IPS-11a (cell line): ENCODE results near the gene DMRTA1.
"Not testable (repeated sequence)": the region's sequence is repeated elsewhere in the genome, so short reads cannot be mapped to it uniquely, and the experiment has no call there.

Experiments used
- H3K4me3 ChIP-seq: one replicate; pipeline ENCODE4 v1.5.1; 2013; ENCODE audit warnings: low read depth, low read length, control low read depth

DMRTA1 gene

GRCh38 chr9:22446589-22446949 is at the start of gene DMRTA1:
DMRTA1 (plus strand) TSS chr9:22446824; CDS start chr9:22447066, 242 bp downstream.
- H3K4me3 ChIP-seq, result peak within 1 kb of the TSS; percentile 80

DNA sequence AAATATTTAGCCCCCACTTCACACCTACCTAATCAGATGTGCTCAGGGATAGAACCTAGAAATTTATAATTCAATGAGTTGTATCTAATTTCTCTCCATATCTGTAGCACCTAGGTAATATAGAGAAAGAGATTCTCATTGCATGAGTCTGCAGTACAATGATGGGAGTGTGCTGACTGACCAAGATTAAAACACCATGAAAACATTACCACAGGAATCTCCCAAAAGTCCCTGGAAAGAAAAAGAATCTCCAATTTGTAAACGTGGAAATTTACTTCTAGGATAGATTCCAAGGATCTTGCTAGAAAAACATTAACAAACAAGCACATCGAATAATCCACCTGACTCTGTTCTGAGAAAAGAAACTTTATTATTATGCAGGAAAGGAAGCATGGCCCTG is 45.0 kb upstream of the DMRTA1 start:
- no peak overlapping the region for H3K4me3 ChIP-seq

DNA sequence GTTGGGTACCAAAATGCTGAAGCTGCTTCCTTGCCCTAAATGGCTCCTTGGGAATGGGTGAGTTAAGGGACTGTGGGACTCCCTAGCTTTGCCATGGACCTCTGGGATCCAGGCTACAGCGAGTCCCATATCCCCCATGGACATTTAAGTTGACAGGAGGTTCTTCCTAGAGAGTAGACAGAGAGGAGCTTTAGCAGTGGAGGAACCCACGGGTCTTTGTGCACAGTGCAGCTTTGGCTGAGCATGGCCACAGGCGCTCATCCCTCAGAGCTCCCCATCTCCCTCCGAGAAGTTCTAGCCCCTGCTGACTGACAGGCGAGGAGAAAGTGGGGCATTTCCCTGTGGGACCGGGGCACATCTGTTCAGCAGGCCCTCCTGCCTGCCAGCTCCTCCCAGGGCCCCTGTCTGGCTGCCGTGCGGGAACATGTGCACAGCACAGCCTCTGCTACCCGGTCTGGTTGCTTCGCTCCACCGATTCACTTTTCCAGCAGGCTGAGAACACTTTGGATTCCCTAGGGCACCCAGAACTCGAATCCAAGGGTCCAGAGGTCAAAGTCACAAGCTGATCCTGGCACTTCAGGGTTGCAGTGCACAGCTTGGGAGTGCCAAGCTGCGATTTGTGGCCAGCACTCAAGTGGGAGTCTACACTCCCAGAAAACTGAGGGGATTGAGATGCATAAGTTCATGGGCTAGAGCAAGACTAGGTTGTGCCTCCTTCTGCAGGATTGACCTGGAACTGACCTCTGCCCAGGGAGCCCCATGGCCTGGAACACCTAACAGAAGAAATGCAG is 40.6 kb upstream of the DMRTA1 start:
- no peak overlapping the region for H3K4me3 ChIP-seq

GRCh38 chr9:22413884-22414283 is 32.7 kb upstream of the DMRTA1 start:
- H3K4me3 ChIP-seq, result no peak overlapping the region

DNA sequence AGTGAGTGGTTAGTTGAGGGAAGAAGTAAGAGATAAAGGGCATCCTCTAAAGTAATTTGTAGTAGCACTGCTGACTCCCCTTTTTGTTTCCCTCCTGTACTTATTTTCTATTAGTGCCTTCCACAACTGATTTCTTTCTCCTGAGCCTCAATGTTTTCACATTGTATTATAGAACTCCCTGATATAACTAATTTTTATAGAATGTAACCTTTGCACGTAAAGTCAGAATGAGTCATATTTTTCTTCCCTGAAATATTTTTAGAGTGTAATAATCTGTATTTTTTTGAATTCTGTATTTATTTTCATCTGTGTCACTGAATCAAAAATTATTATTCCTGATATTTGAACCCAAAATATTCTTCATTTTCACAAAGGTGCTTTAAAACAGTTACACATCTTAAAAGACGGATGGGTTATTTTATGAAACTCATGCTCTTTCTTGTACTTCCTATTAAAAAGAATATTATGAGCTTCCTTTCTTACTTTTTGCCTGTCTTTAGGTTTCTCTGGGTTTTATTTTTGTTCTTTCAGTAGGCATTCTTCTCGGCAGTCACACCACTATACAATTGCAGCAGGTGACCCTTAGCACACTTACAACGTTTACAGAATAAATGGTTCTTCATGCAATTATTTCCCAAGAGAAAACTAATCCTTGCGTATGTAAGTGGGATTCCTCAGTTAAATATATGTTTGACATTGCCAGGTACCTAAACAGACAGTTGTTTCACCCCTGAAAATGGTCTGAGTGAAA is 30.5 kb upstream of the DMRTA1 start:
- H3K4me3 ChIP-seq, result no peak overlapping the region

- no peak overlapping the region for H3K4me3 ChIP-seq
Observed at GRCh38 chr9:22416692-22417060, 29.9 kb upstream of the DMRTA1 start.

GRCh38 chr9:22423566-22423965 is 23.1 kb upstream of the DMRTA1 start:
- no peak overlapping the region for H3K4me3 ChIP-seq

DNA sequence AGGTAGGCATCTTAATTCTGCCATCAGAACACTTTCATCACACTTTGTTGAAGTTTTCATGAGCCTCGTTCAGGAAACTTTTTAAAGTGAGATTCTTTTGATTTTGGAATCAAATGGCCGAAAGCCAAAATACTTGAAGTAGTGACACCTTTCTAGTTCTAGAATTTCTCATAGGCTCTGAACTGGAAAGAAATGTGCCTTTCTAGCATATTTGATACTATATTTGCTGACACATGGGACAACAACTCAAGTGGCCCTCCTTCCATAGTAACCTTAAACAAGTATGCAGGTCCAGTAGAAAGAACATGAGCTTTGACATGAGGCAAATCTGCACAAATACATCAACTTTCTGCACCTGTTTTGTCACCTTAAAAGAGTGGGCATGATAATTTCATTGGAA is 22.0 kb upstream of the DMRTA1 start:
- no peak overlapping the region for H3K4me3 ChIP-seq

GRCh38 chr9:22425551-22425950 is 21.1 kb upstream of the DMRTA1 start:
- no peak overlapping the region for H3K4me3 ChIP-seq

- H3K4me3 ChIP-seq, result no peak overlapping the region
Observed at GRCh38 chr9:22427226-22427880, 19.3 kb upstream of the DMRTA1 start.

DNA sequence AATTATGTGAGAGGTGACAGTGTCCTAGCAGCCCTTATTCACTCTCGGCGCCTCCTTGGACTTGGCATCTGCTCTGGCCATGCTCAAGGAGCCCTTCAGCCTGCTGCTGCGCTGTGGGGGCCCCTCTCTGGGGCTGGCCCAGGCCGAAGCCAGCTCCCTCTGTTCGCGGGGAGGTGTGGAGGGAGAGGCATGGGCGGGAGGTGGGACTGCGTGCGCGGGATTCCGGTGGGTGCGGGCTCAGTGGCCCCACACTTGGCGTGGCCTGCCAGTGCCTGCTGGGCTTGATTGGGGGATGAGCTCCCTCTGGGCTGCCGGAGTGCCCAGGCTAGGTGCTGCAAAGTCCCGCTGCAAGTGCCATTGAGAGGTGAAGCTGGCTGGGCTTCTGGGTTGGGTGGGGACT is 12.9 kb upstream of the DMRTA1 start:
- no peak overlapping the region for H3K4me3 ChIP-seq

GRCh38 chr9:22435252-22435651 is 11.4 kb upstream of the DMRTA1 start:
- H3K4me3 ChIP-seq, result not testable (repeated sequence)

DNA sequence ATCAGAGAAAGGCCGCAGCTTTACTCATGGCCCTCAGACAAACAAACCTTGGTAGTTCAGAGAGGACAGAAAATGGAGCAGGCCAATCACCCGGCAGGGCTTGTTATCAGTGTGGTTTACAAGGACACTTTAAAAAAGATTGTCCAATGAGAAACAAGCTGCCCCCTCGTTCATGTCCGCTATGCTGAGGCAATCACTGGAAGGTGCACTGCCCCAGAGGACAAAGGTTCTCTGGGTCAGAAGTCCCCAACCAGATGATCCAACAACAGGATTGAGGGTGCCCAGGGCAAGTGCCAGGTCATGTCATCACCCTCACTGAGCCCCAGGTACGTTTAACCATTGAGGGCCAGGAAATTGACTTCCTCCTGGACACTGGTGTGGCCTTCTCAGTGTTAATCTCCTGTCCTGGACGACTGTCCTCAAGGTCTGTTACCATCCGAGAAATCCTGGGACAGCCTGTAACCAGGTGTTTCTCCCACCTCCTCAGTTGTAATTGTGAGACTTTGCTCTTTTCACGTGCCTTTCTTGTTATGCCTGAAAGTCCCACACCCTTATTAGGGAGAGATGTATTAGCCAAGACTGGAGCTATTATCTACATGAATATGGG is 9.1 kb upstream of the DMRTA1 start:
- not testable (repeated sequence) for H3K4me3 ChIP-seq

GRCh38 chr9:22440841-22441240 is 5.8 kb upstream of the DMRTA1 start:
- no peak overlapping the region for H3K4me3 ChIP-seq

- peak overlapping the region; percentile 80 for H3K4me3 ChIP-seq
Observed at GRCh38 chr9:22446950-22447617, 460 bp downstream of the DMRTA1 start.

- peak overlapping the region; percentile 80 for H3K4me3 ChIP-seq
Observed at GRCh38 chr9:22447618-22448305, 1.1 kb downstream of the DMRTA1 start.

DNA sequence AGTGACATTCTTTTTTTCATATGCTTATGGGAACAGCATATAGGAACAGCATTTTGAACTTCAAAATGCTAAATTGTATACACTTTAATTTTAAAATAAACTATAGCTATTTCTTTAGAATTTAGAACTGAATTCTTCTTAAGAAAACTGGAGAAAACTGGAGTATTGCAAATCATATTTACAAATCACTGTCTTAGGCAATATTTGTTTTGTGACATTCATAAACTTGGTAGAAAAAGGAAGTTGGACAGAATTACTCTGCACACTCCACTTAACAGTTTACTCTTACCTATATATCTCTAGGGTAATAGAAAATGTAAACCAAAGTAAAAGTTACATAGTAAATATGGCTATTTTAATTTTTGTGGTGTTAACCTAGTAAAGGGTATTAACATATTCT is 3.1 kb downstream of the DMRTA1 start:
- H3K4me3 ChIP-seq, result no peak overlapping the region

GRCh38 chr9:22452415-22453010 is 5.9 kb downstream of the DMRTA1 start:
- no peak overlapping the region for H3K4me3 ChIP-seq

DNA sequence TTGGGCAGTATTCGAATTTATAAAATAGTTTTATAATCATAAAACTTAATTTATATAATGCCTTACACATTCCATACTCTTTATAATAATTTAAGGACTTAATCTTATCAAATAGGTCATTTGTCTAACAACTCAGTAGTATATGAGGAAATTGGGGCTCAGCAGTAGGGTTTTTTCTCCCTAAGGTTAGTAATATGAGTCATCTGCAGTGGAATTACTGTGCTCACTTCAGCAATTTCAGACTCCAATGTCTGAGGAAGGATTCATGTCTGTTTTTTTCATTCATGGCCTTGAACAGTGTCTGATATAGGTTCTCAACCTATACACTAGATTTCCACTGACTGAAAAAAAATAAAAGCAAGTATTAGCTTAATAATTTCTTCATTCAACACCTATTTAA is 7.4 kb downstream of the DMRTA1 start:
- H3K4me3 ChIP-seq, result no peak overlapping the region

DNA sequence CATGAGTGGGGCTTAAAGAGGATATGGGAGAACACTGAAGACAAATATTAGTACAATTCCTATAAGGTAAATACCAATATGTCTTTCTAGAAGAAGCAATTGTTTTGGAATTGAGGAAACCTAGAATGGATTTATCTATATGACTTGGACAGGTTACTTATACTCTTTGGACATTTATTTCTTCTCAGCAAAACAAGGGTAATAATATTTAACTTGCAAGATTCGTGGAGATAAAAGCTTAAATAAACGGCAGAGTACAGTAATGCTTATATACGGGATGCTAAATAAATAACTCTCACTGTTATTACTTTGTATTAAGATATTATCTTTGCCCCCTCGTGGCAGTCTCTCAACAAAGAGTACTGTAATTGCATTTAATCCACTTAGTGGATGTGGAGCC is 8.6 kb downstream of the DMRTA1 start:
- no peak overlapping the region for H3K4me3 ChIP-seq
